Measurements from ENCODE around the gene ADAM22.

DNA sequence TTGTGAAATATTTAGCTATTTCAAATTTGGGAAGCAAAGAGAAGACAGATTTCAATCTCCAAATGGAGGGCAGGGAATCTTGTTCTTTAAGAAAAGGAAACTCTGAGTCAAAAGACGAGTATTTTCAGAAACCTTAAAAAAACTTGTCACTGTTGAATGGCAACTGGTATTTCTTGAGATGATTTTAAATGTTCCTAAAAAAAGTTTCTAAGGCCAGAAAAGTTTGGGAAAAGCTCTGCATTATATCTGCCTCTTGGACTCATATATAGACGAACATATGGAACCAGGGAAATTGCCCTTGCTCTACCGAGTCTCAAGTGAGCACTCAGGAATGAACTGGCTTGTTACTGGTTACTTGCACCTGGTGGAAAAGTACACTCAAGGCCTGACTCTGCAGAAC, 69.5 kb downstream of the ADAM22 start:
- no peak for TF ChIP-seq CTCF (IDR thresholded peaks at IDR 0.05; ENCODE audit: insufficient read depth, low read length, poor library complexity, severe bottlenecking)
- no peak for TF ChIP-seq EZH2phosphoT487 (conservative IDR thresholded peaks at IDR 0.05; ENCODE audit: low read length)
